ENCODE results near the gene LRCH2.

Gene LRCH2

DNA sequence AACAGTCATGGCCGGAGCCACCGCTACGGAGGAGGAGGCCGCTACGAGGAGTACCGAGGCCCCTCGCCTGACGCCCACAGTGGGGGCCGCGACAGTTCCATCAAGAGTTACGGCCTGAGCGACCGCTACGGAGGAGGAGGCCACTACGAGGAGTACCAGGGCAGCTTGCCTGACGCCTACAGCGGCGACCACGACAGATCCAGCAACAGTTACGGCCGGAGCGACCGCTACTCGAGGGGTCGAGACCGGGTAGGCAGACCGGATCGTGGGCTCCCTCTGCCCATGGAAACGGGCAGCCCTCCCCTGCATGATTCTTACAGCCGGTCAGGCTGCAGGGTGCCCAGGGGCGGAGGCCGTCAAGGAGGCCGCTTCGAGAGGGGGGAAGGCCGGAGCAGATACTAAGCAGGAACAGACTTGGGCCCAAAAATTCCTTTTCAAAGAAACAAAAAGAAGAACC lies 41.6 kb downstream of the LRCH2 start:
- no peaks in the 10 kb centered on the region for H3K27me3 ChIP-seq (replicated peaks; ENCODE audit: control insufficient read depth, insufficient read depth, low read length)
- no peaks in the 10 kb centered on the region for H3K36me3 ChIP-seq (ENCODE audit: control insufficient read depth, insufficient read depth, low read length)
- DNase-seq (ENCODE audit: extremely low read depth, insufficient read length), result no peak
- no peak overlapping the region for H3K4me3 ChIP-seq (replicated peaks; ENCODE audit: low read depth, low read length)
- TF ChIP-seq, protein P1, sequence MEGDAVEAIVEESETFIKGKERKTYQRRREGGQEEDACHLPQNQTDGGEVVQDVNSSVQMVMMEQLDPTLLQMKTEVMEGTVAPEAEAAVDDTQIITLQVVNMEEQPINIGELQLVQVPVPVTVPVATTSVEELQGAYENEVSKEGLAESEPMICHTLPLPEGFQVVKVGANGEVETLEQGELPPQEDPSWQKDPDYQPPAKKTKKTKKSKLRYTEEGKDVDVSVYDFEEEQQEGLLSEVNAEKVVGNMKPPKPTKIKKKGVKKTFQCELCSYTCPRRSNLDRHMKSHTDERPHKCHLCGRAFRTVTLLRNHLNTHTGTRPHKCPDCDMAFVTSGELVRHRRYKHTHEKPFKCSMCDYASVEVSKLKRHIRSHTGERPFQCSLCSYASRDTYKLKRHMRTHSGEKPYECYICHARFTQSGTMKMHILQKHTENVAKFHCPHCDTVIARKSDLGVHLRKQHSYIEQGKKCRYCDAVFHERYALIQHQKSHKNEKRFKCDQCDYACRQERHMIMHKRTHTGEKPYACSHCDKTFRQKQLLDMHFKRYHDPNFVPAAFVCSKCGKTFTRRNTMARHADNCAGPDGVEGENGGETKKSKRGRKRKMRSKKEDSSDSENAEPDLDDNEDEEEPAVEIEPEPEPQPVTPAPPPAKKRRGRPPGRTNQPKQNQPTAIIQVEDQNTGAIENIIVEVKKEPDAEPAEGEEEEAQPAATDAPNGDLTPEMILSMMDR (IDR thresholded peaks at IDR 0.05; ENCODE audit: insufficient read depth, low read length, poor library complexity, severe bottlenecking), result no peak

DNA sequence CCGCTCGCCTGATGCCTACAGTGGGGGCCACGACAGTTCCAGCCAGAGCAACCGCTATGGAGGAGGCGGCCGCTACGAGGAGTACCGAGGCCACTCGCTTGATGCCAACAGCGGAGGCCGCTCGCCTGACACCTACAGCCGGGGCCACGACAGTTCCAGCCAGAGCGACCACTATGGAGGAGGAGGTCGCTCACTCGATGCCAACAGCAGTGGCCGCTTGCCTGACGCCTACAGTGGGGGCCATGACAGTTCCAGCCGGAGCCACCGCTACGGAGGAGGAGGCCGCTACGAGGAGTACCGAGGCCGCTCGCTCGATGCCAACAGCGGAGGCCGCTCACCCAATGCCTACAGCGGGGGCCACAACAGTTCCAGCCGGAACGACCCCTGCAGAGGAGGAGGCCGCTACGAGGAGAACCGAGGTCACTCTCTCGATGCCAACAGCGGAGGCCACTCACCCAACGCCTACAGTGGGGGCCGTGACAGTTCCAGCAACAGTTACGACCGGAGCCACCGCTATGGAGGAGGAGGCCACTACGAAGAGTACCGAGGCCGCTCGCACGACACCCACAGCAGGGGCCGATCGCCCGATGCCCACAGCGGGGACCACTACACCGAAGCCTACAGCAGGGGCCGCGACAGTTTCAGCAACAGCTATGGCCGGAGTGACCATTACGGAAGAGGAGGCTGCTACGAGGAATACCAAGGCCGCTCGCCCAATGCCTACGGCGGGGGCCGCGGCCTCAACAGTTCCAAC lies 42.2 kb downstream of the LRCH2 start:
- TF ChIP-seq, protein P1 (IDR thresholded peaks at IDR 0.05; ENCODE audit: insufficient read depth, low read length, poor library complexity, severe bottlenecking), result no peak
- Histone ChIP-seq H3K4me3 (replicated peaks; ENCODE audit: low read depth, low read length) (no peak overlapping the region), H3K36me3 (ENCODE audit: control insufficient read depth, insufficient read depth, low read length) (no peaks in the 10 kb centered on the region), H3K27me3 (replicated peaks; ENCODE audit: control insufficient read depth, insufficient read depth, low read length) (no peaks in the 10 kb centered on the region)
- no peak for DNase-seq (ENCODE audit: extremely low read depth, insufficient read length)

DNA sequence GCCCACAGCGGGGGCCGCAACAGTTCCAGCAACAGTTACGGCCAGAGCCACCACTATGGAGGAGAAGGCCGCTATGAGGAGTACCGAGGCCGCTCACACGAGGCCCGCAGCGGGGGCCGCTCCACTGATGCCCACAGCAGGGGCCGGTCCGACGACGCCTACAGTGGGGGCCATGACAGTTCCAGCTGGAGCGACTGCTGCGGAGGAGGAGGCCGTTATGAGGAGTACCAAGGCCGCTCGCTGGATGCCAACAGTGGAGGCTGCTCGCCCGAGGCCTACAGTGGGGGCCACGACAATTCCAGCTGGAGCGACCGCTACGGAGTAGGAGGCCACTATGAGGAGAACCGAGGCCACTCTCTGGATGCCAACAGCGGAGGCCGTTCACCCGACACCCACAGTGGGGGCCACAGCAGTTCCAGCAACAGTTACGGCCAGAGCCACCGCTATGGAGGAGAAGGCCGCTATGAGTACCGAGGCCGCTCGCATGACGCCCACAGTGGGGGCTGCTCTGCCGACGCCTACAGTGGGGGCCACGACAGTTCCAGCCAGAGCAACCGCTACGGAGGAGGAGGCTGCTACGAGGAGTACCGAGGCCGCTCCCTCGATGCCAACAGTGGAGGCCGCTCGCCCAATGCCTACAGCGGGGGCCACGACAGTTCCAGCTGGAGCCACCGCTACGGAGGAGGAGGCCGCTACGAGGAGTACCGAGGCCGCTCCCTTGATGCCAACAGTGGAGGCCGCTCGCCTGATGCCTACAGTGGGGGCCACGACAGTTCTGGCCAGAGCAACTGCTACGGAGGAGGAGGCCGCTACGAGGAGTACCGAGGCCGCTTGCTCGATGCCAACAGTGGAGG lies 43.0 kb downstream of the LRCH2 start:
- no peaks in the 10 kb centered on the region for H3K36me3 ChIP-seq (ENCODE audit: control insufficient read depth, insufficient read depth, low read length)
- no peaks in the 10 kb centered on the region for H3K27me3 ChIP-seq (replicated peaks; ENCODE audit: control insufficient read depth, insufficient read depth, low read length)
- H3K4me3 ChIP-seq (replicated peaks; ENCODE audit: low read depth, low read length), result no peak overlapping the region
- TF ChIP-seq, protein P1 (IDR thresholded peaks at IDR 0.05; ENCODE audit: insufficient read depth, low read length, poor library complexity, severe bottlenecking), result no peak
- DNase-seq (ENCODE audit: extremely low read depth, insufficient read length), result no peak

DNA sequence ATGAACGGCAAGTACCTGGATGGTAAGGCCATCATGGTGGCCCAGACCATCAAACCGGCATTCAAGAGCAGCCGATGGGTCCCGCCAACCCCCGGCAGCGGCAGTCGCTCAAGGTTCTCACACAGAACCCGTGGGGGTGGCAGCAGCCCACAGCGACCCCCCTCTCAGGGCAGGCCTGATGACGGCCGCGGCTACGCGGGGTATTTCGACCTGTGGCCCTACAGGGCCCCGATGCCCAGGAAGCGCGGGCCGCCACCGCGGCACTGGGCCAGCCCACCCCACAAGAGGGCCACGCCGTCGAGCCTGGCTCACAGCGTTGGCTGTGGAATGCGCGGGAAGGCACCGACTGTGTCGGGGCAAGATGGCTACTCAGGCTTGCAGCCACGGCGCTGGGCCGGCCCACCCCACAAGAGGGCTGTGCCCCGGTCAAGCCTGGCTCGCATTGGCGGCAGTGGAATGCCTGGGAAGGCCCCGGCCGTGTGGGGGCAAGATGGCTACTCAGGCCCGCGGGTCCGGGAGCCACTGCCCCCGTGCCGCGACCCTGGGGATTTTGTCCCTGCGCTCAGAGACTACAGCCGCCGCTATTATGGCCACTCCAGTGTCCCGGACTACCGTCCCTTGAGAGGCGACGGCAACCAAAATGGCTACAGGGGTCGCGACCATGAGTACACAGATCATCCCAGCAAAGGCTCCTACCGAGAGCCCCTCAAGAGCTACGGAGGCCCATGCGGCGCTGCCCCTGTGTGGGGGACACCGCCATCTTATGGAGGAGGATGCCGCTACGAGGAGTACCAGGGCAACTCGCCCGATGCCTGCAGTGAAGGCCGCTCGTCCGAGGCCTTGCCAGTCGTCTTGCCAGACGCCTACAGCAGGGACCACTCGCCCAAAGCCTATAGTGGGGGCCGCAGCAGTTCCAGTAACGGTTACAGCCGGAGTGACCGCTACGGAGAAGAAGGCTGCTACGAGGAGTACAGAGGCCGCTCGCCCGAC lies 44.0 kb downstream of the LRCH2 start:
- no peaks in the 10 kb centered on the region for H3K27me3 ChIP-seq (replicated peaks; ENCODE audit: control insufficient read depth, insufficient read depth, low read length)
- no peak for DNase-seq (ENCODE audit: extremely low read depth, insufficient read length)
- H3K4me3 ChIP-seq (replicated peaks; ENCODE audit: low read depth, low read length), result no peak overlapping the region
- TF ChIP-seq, protein P1 (IDR thresholded peaks at IDR 0.05; ENCODE audit: insufficient read depth, low read length, poor library complexity, severe bottlenecking), result no peak
- no peaks in the 10 kb centered on the region for H3K36me3 ChIP-seq (ENCODE audit: control insufficient read depth, insufficient read depth, low read length)

DNA sequence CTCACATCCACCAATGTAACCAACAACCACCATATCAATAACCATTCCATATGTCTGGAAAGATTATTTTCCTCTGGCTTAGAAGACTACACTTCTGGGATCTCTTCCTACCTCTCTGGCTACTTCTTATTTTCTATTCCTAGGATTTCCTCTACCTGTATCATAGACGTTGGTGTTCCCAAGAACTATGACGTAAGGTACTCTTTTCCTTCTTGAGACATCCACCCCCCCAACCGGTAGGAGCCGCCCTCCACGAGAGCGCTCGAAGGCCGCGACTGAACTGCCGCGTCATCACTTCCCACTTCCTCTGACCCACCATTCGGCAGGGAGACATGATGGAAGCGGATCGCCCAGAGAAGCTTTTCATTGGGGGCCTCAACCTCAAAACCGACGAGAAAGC lies 44.8 kb downstream of the LRCH2 start, which contains the start of gene RBMXL3:
Gene RBMXL3, plus strand, starts transcription at position 301 of the 400 bp plus-strand sequence. Its CDS starts 32 bp downstream, at position 333.
- no peaks in the 10 kb centered on the region for H3K27me3 ChIP-seq (replicated peaks; ENCODE audit: control insufficient read depth, insufficient read depth, low read length)
- no peak for DNase-seq (ENCODE audit: extremely low read depth, insufficient read length)
- TF ChIP-seq, protein P1 (IDR thresholded peaks at IDR 0.05; ENCODE audit: insufficient read depth, low read length, poor library complexity, severe bottlenecking), result no peak
- H3K36me3 ChIP-seq (ENCODE audit: control insufficient read depth, insufficient read depth, low read length), result no peaks in the 10 kb centered on the region
- H3K4me3 ChIP-seq (replicated peaks; ENCODE audit: low read depth, low read length), result no peak within 1 kb of the TSS

All from GM06990 (cell line).